GM23338 (cell line): Measurements from ENCODE around the gene SYCN.

ENCODE experiments used
- CTCF ChIP-seq, 2 experiments: fragments of 200-600 bp in 1 of 2; sonication (generic) in 1 of 2; conservative IDR thresholded peaks; 2 replicates each; pipeline versions ENCODE4 v1.5.1 to v1.6.1; 2016 to 2017; ENCODE audit warnings: antibody characterized with exemption in 2 of 2, low read depth in 2 of 2, mild to moderate bottlenecking in 2 of 2, moderate library complexity in 1 of 2
- POLR2AphosphoS5 ChIP-seq: IDR thresholded peaks from 2 replicates; pipeline ENCODE4 v1.6.1; 2016; ENCODE audit warnings: antibody characterized with exemption, low read depth

- TF ChIP-seq CTCF (conservative IDR thresholded peaks at IDR 0.05; ENCODE audit: low read depth in 2 of 2) (no peak), POLR2AphosphoS5 (no peak)
Observed at GRCh38 chr19:39199025-39199424, 5.0 kb downstream of the SYCN start.
